CD14-positive monocyte (primary cell): ENCODE results near the gene OR6C76. TPM values are rescaled to one million over a fixed set of nuclear protein-coding genes. Genes with fewer than 3 reads are reported as not detected.

Source experiments
- DNase-seq, 3 donors: peaks; one replicate each; pipeline ENCODE4 v3.0.0-alpha.2; 2011 to 2022
- H2AFZ ChIP-seq: 2 replicates; pipeline ENCODE4 v1.6.0; 2012; ENCODE audit warnings: mild to moderate bottlenecking, low read depth, low read length, inconsistent platforms; ENCODE audit not compliant: insufficient read depth, poor library complexity, severe bottlenecking
- H3K27ac ChIP-seq, 2 donors: 1 replicate in 1 of 2; 2 replicates in 1 of 2; pipeline ENCODE4 v1.5.1; 2012 to 2013; ENCODE audit warnings: low read length in 2 of 2, control low read depth in 1 of 2, inconsistent platforms in 1 of 2, low read depth in 1 of 2, mild to moderate bottlenecking in 1 of 2
- H3K27me3 ChIP-seq, 2 donors: one replicate each; pipeline versions ENCODE4 v1.6.0 to v1.6.1; 2011 to 2013; ENCODE audit warnings: low read length in 2 of 2; ENCODE audit not compliant: control insufficient read depth in 2 of 2, insufficient read depth in 2 of 2
- H3K36me3 ChIP-seq, 2 donors: replicated peaks in 1 of 2; 1 replicate in 1 of 2; 2 replicates in 1 of 2; pipeline versions ENCODE4 v1.5.1 to v1.6.1; 2012 to 2013; ENCODE audit warnings: low read length in 2 of 2, control low read depth in 1 of 2, inconsistent platforms in 1 of 2, mild to moderate bottlenecking in 1 of 2; ENCODE audit not compliant: insufficient read depth in 2 of 2, control insufficient read depth in 1 of 2
- H3K4me1 ChIP-seq, 2 donors: 1 replicate in 1 of 2; 2 replicates in 1 of 2; pipeline versions ENCODE4 v1.5.1 to v1.6.1; 2012 to 2013; ENCODE audit warnings: low read length in 2 of 2, control low read depth in 1 of 2, inconsistent platforms in 1 of 2, mild to moderate bottlenecking in 1 of 2, moderate library complexity in 1 of 2; ENCODE audit not compliant: insufficient read depth in 2 of 2, control insufficient read depth in 1 of 2
- H3K4me2 ChIP-seq: replicated peaks from 2 replicates; pipeline ENCODE3; 2012; ENCODE audit warnings: low read length, moderate library complexity, mild to moderate bottlenecking; ENCODE audit not compliant: poor library complexity, severe bottlenecking; ENCODE audit errors: extremely low read depth
- H3K4me3 ChIP-seq, 3 experiments: fragments of 200-600 bp in 1 of 3; sonication (generic) in 1 of 3; replicated peaks in 1 of 3; 1 replicate in 2 of 3; 2 replicates in 1 of 3; pipeline ENCODE4 v1.5.1; 2011 to 2013; ENCODE audit warnings: low read length in 3 of 3, mild to moderate bottlenecking in 3 of 3, control low read depth in 2 of 3, low read depth in 2 of 3, inconsistent platforms in 1 of 3, moderate library complexity in 1 of 3
- H3K79me2 ChIP-seq: 2 replicates; pipeline ENCODE4 v1.6.0; 2012; ENCODE audit warnings: mild to moderate bottlenecking, control low read depth, inconsistent platforms, low read length, moderate library complexity; ENCODE audit not compliant: insufficient read depth
- H3K9ac ChIP-seq: 2 replicates; pipeline ENCODE4 v1.6.0; 2017; ENCODE audit warnings: low read length, mild to moderate bottlenecking; ENCODE audit not compliant: insufficient read depth, poor library complexity, severe bottlenecking
- H3K9me3 ChIP-seq, 2 donors: replicated peaks in 1 of 2; 1 replicate in 1 of 2; 2 replicates in 1 of 2; pipeline versions ENCODE4 v1.5.1 to v1.6.1; 2012 to 2013; ENCODE audit warnings: low read length in 2 of 2, control low read depth in 1 of 2; ENCODE audit not compliant: control insufficient read depth in 1 of 2, insufficient read depth in 1 of 2
- H4K20me1 ChIP-seq: 2 replicates; pipeline ENCODE4 v1.6.0; 2012; ENCODE audit warnings: mild to moderate bottlenecking, low read length, control low read depth, moderate library complexity; ENCODE audit not compliant: insufficient read depth
- H3K27ac Mint-ChIP-seq, 7 donors: one replicate each; pipeline ENCODE4 v1.8.0; 2020; ENCODE audit warnings: mild to moderate bottlenecking in 7 of 7, mixed read lengths in 7 of 7, moderate library complexity in 6 of 7, inconsistent platforms in 2 of 7
- H3K27me3 Mint-ChIP-seq, 3 donors: one replicate each; pipeline ENCODE4 v1.8.0; 2021 to 2022; ENCODE audit warnings: low read depth in 3 of 3, mild to moderate bottlenecking in 3 of 3, mixed read lengths in 3 of 3, moderate library complexity in 3 of 3, inconsistent platforms in 1 of 3
- H3K36me3 Mint-ChIP-seq, 2 donors: one replicate each; pipeline ENCODE4 v1.8.0; 2020; ENCODE audit warnings: mixed read lengths in 2 of 2, inconsistent platforms in 1 of 2, mild to moderate bottlenecking in 1 of 2
- H3K4me1 Mint-ChIP-seq: one replicate; pipeline ENCODE4 v1.8.0; 2020; ENCODE audit warnings: mild to moderate bottlenecking, mixed read lengths
- H3K4me3 Mint-ChIP-seq, 2 donors: one replicate each; pipeline ENCODE4 v1.8.0; 2020; ENCODE audit warnings: mild to moderate bottlenecking in 2 of 2, mixed read lengths in 2 of 2, moderate library complexity in 1 of 2
- H3K9me3 Mint-ChIP-seq, 7 donors: one replicate each; pipeline ENCODE4 v1.8.0; 2020 to 2022; ENCODE audit warnings: mixed read lengths in 7 of 7, mild to moderate bottlenecking in 6 of 7, moderate library complexity in 6 of 7, inconsistent platforms in 2 of 7
- CTCF ChIP-seq: fragments of 200-600 bp; IDR thresholded peaks from one replicate; pipeline ENCODE4 v1.8.0; 2022; ENCODE audit warnings: antibody characterized with exemption, mild to moderate bottlenecking
- WGBS: methylation state at CpG from one replicate; pipeline ENCODE4 v1.1.5; 2013; ENCODE audit warnings: missing lambda C conversion rate; ENCODE audit not compliant: insufficient coverage; 5-methylcytosine and 5-hydroxymethylcytosine counted together
- intact Hi-C, 2 donors: fragments of 100-400 bp; cut with micrococcal nuclease; formaldehyde crosslinking; loops; one replicate each; pipeline versions ENCODE4 v1.15.0 to v1.15.1; 2023
- polyA plus RNA-seq, 3 donors: library from polyadenylated mRNA; depleted of rRNA in 1 of 3; unstranded in 2 of 3; stranded (reverse) in 1 of 3; fragments of 300-500 nt in 2 of 3; fragments of >200 nt in 1 of 3; fragmentation: Illumina TruSeq in 2 of 3; gene quantifications; 1 replicate in 2 of 3; 2 replicates in 1 of 3; pipeline ENCODE4 v1.2.3, GENCODE V29; 2012 to 2021

OR6C76 gene
- polyA plus RNA-seq, 3 donors: not detected

GRCh38 chr12:55416961-55417360, 9.1 kb upstream of the OR6C76 start:
- no peaks in the 10 kb centered on the region for H3K4me1 ChIP-seq
- peaks cover 21 to 32% (median 30%) of the 10 kb centered on the region in 3 donors for H3K27me3 Mint-ChIP-seq

GRCh38 chr12:55420307-55420962, 5.6 kb upstream of the OR6C76 start:
- Histone ChIP-seq H3K4me1 (no peaks in the 10 kb centered on the region), H4K20me1 (no peaks in the 10 kb centered on the region), H3K27ac (no peak overlapping the region), H3K4me3 (no peak overlapping the region), H3K9me3 (no peaks in the 10 kb centered on the region), H3K36me3 (no peaks in the 10 kb centered on the region), H3K9ac (no peak overlapping the region), H3K4me2 (no peak overlapping the region), H3K79me2 (no peaks in the 10 kb centered on the region), H2AFZ (no peak overlapping the region), H3K27me3 (peaks cover 0 to 2% of the 10 kb centered on the region in 2 donors)
- H3K36me3 Mint-ChIP-seq: no peaks in the 10 kb centered on the region
- H3K4me3 Mint-ChIP-seq: no peak overlapping the region
- no peak for DNase-seq
- intact Hi-C loops: no loop called here
- 83% methylated on average over 1 of the region's 2 CpGs for WGBS
- peaks cover 8 to 23% (median 13%) of the 10 kb centered on the region in 3 donors for H3K27me3 Mint-ChIP-seq
- TF ChIP-seq CTCF: no peak
- no peak overlapping the region for H3K27ac Mint-ChIP-seq
- H3K9me3 Mint-ChIP-seq: peaks cover 0 to 8% (median 4%) of the 10 kb centered on the region in 7 donors
- peaks cover 1% of the 10 kb centered on the region for H3K4me1 Mint-ChIP-seq

More at GRCh38 chr12:55416961-55417360, 9.1 kb upstream of the OR6C76 start:
- intact Hi-C loops: no loop called here
- no CpG with 5 or more reads among the region's 1 CpG for WGBS
- H3K79me2 ChIP-seq: no peaks in the 10 kb centered on the region
- peaks cover 6% of the 10 kb centered on the region for H3K4me1 Mint-ChIP-seq
- no peak overlapping the region for H3K4me2 ChIP-seq
- H3K9ac ChIP-seq: no peak overlapping the region
- no peak overlapping the region for H3K27ac Mint-ChIP-seq
- H3K4me3 Mint-ChIP-seq: no peak overlapping the region
- no peaks in the 10 kb centered on the region for H3K36me3 ChIP-seq
- no peak overlapping the region for H2AFZ ChIP-seq
- no peaks in the 10 kb centered on the region for H3K36me3 Mint-ChIP-seq
- TF ChIP-seq CTCF: no peak
- DNase-seq: no peak
- no peaks in the 10 kb centered on the region for H3K9me3 ChIP-seq
- H3K9me3 Mint-ChIP-seq: peaks cover 0 to 8% (median 5%) of the 10 kb centered on the region in 7 donors
- H3K27ac ChIP-seq: no peak overlapping the region
- no peak overlapping the region for H3K4me3 ChIP-seq
- H4K20me1 ChIP-seq: no peaks in the 10 kb centered on the region
- H3K27me3 ChIP-seq: peaks cover 0 to 6% of the 10 kb centered on the region in 2 donors
